Measurements from ENCODE around the gene ARHGAP27.
"Not testable (repeated sequence)": the region's sequence is repeated elsewhere in the genome, so short reads cannot be mapped to it uniquely, and the experiment has no call there.

Gene ARHGAP27, protein sequence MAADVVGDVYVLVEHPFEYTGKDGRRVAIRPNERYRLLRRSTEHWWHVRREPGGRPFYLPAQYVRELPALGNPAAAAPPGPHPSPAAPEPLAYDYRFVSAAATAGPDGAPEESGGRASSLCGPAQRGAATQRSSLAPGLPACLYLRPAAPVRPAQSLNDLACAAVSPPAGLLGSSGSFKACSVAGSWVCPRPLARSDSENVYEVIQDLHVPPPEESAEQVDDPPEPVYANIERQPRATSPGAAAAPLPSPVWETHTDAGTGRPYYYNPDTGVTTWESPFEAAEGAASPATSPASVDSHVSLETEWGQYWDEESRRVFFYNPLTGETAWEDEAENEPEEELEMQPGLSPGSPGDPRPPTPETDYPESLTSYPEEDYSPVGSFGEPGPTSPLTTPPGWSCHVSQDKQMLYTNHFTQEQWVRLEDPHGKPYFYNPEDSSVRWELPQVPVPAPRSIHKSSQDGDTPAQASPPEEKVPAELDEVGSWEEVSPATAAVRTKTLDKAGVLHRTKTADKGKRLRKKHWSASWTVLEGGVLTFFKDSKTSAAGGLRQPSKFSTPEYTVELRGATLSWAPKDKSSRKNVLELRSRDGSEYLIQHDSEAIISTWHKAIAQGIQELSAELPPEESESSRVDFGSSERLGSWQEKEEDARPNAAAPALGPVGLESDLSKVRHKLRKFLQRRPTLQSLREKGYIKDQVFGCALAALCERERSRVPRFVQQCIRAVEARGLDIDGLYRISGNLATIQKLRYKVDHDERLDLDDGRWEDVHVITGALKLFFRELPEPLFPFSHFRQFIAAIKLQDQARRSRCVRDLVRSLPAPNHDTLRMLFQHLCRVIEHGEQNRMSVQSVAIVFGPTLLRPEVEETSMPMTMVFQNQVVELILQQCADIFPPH

GRCh38 chr17:45432405-45433158 lies at the start of gene ARHGAP27:
Gene ARHGAP27 (minus strand): TSS chr17:45432870. CDS start chr17:45430279, 2,591 bp downstream.
- no peak for DNase-seq

DNA sequence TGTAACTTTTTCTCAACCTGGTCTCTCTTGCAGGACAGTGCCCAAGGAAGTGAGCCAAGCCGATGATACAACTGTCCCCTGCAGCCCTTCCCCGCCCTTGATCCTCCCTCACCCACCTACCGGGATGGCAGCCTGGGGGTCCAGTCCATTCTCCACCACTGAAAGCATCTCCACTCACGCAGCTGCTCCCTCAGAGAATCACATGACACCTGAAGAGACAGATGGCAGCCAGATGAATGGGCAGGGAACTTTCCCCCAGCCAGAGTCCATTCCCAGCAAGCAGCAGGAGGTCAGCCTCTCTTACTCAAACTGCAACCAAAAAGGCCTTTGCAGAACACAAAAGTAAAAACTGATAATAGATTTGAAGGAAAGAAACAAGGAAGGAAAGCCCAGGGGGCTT lies 49.6 kb upstream of the ARHGAP27 start:
- not testable (repeated sequence) for DNase-seq

DNA sequence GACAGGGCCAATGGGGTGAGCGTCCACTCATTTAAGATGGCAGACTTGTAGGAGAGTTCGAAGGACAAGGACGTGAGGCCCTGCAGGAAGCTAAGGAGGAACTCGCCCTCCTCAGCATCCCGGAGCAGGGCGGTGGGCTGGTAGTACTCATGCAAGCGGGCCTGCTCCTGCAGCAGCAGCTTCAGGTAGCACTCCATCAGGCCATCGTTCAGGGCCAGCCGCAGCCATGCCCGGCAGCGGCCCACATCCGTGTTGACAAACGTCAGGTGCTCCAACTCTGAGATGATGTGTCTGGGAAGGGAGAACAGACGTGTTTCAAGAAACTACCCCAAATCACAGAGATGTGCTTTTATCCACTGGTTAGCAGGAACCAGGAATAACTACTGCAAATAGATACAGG lies 42.8 kb upstream of the ARHGAP27 start:
- DNase-seq: not testable (repeated sequence)

GRCh38 chr17:45472249-45472648 lies 39.6 kb upstream of the ARHGAP27 start:
- DNase-seq: not testable (repeated sequence)

- not testable (repeated sequence) for DNase-seq
These were observed 36.5 kb upstream of the ARHGAP27 start for GRCh38 chr17:45469204-45469563.

DNA sequence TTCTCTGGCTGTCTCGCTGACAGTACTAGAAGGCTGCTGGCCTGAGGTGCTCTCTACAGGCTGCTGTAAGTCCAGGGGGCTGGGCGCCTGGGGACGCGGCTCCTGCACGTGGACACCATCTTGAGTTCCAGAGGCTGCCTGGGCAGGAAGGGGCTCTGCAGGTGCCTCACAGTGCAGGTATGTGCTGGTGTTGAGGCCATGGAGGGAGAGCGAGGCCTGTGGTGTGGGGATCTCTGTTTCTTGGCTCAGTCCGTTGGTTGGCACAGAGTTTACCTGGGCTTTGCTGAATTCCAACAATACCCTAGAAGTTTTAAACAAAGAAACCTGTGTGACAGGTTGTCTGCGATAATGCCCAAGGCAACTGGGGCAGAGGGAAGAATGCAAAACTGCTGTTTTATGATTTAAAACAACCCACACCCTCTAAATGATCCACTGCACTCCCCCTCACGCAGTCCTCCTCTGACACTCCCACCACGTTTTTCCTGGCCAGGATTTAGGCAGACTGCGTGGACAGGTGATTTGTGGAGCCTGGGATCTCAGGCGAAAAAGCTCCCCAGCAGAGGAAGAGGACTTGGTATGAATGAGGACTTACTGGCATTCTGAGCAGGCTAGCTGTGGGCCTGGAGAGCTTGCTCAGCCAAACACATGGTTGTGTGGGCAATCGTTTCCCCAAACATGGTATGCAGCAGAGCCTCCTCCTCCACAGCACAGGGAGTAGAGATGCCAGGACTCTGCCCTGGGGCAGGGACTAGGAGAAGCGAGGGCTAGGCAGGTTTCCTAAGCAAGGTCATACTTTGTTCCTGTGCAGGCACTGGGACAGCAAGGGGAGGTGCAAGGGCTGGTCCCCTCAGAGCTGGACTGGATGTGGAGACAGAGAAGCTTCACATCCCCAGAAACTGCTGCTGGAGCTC lies 35.9 kb upstream of the ARHGAP27 start:
- DNase-seq: not testable (repeated sequence)

- not testable (repeated sequence) for DNase-seq
These were observed 29.1 kb upstream of the ARHGAP27 start for GRCh38 chr17:45461524-45462327.

DNA sequence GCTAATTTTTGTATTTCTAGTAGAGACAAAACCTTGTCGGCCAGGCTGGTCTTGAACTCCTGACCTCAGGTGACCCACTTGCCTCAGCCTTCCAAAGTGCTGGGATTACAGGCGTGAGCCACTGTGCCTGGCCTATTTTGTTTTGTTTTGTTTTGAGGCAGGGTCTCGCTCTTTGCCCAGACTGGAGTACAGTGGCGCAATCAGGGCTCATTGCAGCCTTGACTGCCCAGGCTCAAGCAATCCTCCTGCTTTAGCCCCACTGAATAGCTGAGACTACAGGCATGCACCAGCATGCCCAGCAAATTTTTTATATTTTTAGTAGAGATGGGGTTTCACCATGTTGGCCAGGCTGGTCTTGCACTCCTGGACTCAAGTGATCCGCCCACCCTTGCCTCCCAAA lies 27.8 kb upstream of the ARHGAP27 start:
- not testable (repeated sequence) for DNase-seq

- DNase-seq: not testable (repeated sequence)
These were observed 21.7 kb upstream of the ARHGAP27 start for GRCh38 chr17:45454341-45454740.

DNA sequence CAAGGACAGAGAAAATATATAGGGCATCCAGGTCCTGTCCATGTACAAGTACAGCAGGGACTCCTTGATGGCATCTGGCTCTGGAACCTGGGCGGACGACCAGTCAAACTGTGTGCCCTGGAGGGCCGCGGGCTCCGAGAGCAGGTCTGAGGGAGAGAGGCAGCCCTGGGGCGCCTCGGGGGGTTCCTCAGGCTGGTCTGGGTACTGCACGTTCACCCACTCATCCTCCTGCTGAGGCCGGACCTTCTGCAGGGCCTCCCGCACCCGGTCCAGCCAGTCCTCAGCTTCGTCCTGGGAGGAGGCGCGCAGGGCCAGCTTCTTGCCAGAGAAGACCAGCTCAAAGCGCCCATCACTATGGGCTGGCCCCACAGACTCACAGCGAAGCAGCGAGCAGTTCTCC lies 21.1 kb upstream of the ARHGAP27 start:
- DNase-seq: not testable (repeated sequence)

DNA sequence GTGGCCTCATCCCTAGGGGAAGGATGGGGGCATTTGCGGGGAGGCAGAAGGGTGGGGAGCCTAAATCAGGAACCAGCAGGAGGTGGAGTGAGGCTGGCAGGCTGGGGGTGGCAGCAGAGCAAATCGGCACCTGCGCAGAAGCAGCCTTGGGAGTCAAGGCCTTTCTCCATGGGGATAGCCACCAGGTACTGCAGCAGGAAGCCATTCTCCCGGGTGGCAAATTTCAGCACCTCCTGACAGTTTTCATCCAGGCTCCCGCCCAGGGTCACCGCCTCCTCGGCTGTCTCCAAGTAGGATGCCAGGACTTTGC lies 20.5 kb upstream of the ARHGAP27 start:
- not testable (repeated sequence) for DNase-seq

GRCh38 chr17:45452329-45453224 lies 19.9 kb upstream of the ARHGAP27 start:
- DNase-seq: not testable (repeated sequence)

- not testable (repeated sequence) for DNase-seq
These were observed 19.0 kb upstream of the ARHGAP27 start for GRCh38 chr17:45451660-45452059.

DNA sequence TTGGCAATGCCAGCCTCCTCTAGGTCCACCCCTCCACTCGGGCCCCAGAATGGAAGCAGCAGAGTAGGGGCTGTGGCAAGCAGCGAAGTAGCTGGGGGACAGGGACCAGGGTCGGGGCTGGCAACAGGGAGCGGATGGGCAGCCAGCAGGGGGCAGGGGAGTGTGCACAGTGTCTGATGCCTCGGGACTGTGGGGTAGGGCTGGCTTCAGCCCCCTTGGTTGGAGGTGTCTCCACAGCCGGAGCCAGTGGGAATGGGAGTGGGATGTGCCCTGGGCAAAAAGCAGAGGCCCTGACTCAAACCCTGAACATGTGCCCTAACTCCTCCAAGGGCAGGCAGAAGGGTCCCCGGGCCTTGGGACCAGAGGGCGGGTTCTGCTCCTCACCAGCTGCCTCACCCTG lies 18.5 kb upstream of the ARHGAP27 start:
- no peak for DNase-seq

DNA sequence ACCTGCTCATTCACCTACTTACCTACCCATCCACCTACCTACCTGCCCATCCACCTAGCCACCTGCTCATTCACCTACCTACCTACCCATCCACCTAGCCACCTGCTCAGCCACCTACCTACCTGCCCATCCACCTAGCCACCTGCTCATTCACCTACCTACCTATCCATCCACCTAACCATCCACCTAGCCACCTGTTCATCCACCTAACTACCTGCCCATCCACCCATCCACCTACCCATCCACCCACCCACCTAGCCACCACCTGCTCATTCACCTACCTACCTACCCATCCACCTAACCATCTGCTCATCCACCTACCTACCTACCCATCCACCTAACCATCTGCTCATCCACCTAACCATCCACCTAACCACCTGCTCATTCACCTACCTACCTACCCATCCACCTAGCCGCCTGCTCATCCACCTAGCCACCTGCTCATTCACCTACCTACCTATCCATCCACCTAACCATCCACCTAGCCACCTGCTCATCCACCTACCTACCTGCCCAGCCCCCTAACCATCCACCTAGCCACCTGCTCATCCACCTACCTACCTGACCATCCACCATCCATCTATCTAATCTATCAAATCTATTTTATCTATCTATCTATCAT lies 17.1 kb upstream of the ARHGAP27 start:
- DNase-seq: not testable (repeated sequence)

DNA sequence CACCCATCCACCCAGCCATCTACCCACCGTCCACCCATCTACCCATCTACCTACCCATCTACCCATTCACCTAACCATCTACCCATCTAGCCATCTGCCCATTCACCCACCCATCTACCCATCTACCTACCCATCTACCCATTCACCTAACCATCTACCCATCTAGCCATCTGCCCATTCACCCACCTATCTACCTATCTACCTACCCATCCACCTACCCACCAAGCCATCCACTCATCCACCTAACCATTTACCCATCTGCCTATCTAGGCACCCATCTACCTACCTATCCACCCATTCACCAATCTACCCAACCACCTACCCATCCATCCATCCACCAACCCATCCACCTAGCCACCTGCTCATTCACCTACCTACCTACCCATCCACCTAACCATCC lies 16.6 kb upstream of the ARHGAP27 start:
- DNase-seq: not testable (repeated sequence)

GRCh38 chr17:45448483-45448882 lies 15.8 kb upstream of the ARHGAP27 start:
- DNase-seq: not testable (repeated sequence)

DNA sequence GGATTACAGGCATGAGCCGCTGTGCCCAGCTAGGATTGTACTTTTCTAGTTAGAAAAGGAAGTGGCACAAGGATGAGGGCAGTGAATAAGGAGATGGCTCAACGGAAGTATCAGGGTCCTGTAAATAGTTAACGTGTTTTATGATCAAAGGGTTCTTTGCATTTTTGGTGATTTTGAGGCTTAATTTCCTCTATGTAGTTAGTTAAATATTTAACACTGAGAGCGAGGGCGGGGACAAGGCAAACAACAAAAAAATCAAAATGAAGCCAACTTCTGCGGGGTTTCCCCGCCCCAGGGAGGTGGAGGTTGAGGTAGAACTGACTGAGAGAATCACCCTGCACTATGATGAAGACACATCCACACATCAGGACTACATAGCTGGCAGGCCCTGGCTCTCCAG lies 15.4 kb upstream of the ARHGAP27 start:
- DNase-seq: not testable (repeated sequence)

DNA sequence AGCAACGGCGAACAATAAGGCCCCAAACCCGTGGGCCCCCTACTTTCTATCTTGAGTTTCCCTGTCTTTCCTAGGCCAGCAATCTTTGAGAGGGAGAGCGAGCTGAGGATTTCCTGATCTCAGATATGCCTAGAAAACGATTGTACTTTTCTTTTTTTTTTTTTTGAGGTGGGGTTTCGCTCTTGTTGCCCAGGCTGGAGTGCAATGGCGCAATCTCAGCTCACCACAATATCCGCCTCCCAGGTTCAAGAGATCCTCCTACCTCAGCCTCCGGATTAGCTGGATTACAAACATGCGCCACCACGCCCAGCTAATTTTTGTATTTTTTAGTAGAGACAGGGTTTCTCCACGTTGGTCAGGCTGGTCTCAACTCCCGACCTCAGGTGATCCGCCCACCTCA lies 15.0 kb upstream of the ARHGAP27 start:
- not testable (repeated sequence) for DNase-seq
